H1 (cell line): ENCODE data around the gene RAI14. TPM values are rescaled to one million over a fixed set of nuclear protein-coding genes. Genes with fewer than 3 reads are reported as not detected.

Source experiments
- CTCF ChIA-PET: fragments of 300-600 bp; sonication (Branson Sonifier 250); formaldehyde crosslinking; loops from one replicate; lab custom pipeline; 2021; ENCODE audit not compliant: partially characterized antibody; lab: Charles Lee
- POLR2A ChIA-PET: fragments of 300-600 bp; sonication (Branson Sonifier 250); formaldehyde crosslinking; loops from one replicate; lab custom pipeline; 2021; ENCODE audit warnings: inconsistent platforms; ENCODE audit not compliant: partially characterized antibody; lab: Charles Lee
- DNase-seq, 2 experiments: peaks; one replicate each; pipeline versions ENCODE4 v3.0.0 to v3.0.0-alpha.2; 2010 to 2022; ENCODE audit warnings: low spot score in 2 of 2, low read depth in 1 of 2, mixed read lengths in 1 of 2
- FAIRE-seq: peaks from 2 replicates; lab custom pipeline; 2011; peaks lifted over from hg19 to GRCh38; lab: Jason Lieb, UNC
- H2AFZ ChIP-seq: 2 replicates; pipeline ENCODE4 v1.8.1; 2012; ENCODE audit warnings: low read length, inconsistent platforms
- H2AK5ac ChIP-seq: 2 replicates; pipeline ENCODE4 v1.6.1; 2013; ENCODE audit warnings: low read depth, low read length
- H2BK120ac ChIP-seq: replicated peaks from 2 replicates; pipeline ENCODE3; 2013; ENCODE audit warnings: low read depth, low read length, inconsistent platforms
- H2BK12ac ChIP-seq: 2 replicates; pipeline ENCODE4 v1.6.1; 2013; ENCODE audit warnings: low read depth, low read length
- H2BK15ac ChIP-seq: 2 replicates; pipeline ENCODE4 v1.6.1; 2013; ENCODE audit warnings: low read length
- H2BK20ac ChIP-seq: 2 replicates; pipeline ENCODE4 v1.6.1; 2013; ENCODE audit warnings: low read length
- H2BK5ac ChIP-seq: 2 replicates; pipeline ENCODE4 v1.6.1; 2013; ENCODE audit warnings: low read depth, low read length
- H3K14ac ChIP-seq: 2 replicates; pipeline ENCODE4 v1.6.1; 2013; ENCODE audit warnings: inconsistent platforms; ENCODE audit not compliant: insufficient read length
- H3K18ac ChIP-seq: 2 replicates; pipeline ENCODE4 v1.6.1; 2013; ENCODE audit warnings: low read length; ENCODE audit errors: extremely low read depth
- H3K23ac ChIP-seq: 2 replicates; pipeline ENCODE4 v1.6.1; 2013; ENCODE audit warnings: inconsistent platforms; ENCODE audit not compliant: insufficient read length
- H3K23me2 ChIP-seq: 2 replicates; pipeline ENCODE4 v1.6.1; 2013; ENCODE audit warnings: low read depth, low read length
- H3K27ac ChIP-seq: 2 replicates; pipeline ENCODE4 v1.6.1; 2011; ENCODE audit warnings: low read depth, low read length, inconsistent platforms
- H3K27me3 ChIP-seq, 4 experiments: replicated peaks in 1 of 4; 1 replicate in 1 of 4; 2 replicates in 3 of 4; pipeline versions ENCODE4 v1.6.1 to v1.8.1; 2011 to 2013; ENCODE audit warnings: low read length in 3 of 4, mild to moderate bottlenecking in 3 of 4, inconsistent platforms in 2 of 4, mixed read lengths in 2 of 4, moderate library complexity in 1 of 4; ENCODE audit not compliant: control insufficient read depth in 3 of 4, insufficient read depth in 3 of 4; ENCODE audit errors: extremely low read depth in 1 of 4
- H3K36me3 ChIP-seq, 4 experiments: 2 replicates each; pipeline versions ENCODE4 v1.6.1 to v1.8.1; 2011 to 2013; ENCODE audit warnings: mild to moderate bottlenecking in 4 of 4, low read length in 3 of 4, moderate library complexity in 2 of 4, control low read depth in 1 of 4, inconsistent platforms in 1 of 4; ENCODE audit not compliant: insufficient read depth in 4 of 4, control insufficient read depth in 2 of 4
- H3K4ac ChIP-seq: replicated peaks from 2 replicates; pipeline ENCODE3; 2013; ENCODE audit warnings: low read length, low read depth, mixed read lengths, inconsistent platforms; ENCODE audit not compliant: insufficient read length
- H3K4me1 ChIP-seq, 4 experiments: replicated peaks in 1 of 4; 1 replicate in 1 of 4; 2 replicates in 3 of 4; pipeline versions ENCODE4 v1.6.1 to v1.8.1; 2011 to 2013; ENCODE audit warnings: low read length in 3 of 4, inconsistent platforms in 2 of 4, mixed read lengths in 1 of 4; ENCODE audit not compliant: insufficient read depth in 4 of 4, control insufficient read depth in 3 of 4
- H3K4me2 ChIP-seq, 2 experiments: 2 replicates each; pipeline versions ENCODE4 v1.6.1 to v1.8.1; 2011 to 2013; ENCODE audit warnings: low read depth in 2 of 2, low read length in 2 of 2, control low read depth in 1 of 2, inconsistent platforms in 1 of 2, mild to moderate bottlenecking in 1 of 2; ENCODE audit not compliant: insufficient read depth in 1 of 2
- H3K4me3 ChIP-seq, 4 experiments: fragments of 200-600, 300-600 bp in 1 of 4; sonication (generic), shearing (Covaris generic), sonication (Bioruptor Twin) in 1 of 4; 2 replicates each; pipeline versions ENCODE4 v1.5.1 to v1.8.1; 2011 to 2016; ENCODE audit warnings: low read length in 4 of 4, low read depth in 3 of 4, control low read depth in 2 of 4, inconsistent platforms in 2 of 4, mild to moderate bottlenecking in 2 of 4, mixed read lengths in 1 of 4, moderate library complexity in 1 of 4; ENCODE audit not compliant: insufficient read depth in 2 of 4; ENCODE audit errors: extremely low read depth in 1 of 4
- H3K56ac ChIP-seq: replicated peaks from 2 replicates; pipeline ENCODE3; 2013; ENCODE audit warnings: low read depth, mild to moderate bottlenecking, mixed read lengths, low read length, inconsistent platforms; ENCODE audit not compliant: insufficient read length
- H3K79me1 ChIP-seq: 2 replicates; pipeline ENCODE4 v1.6.1; 2013; ENCODE audit warnings: low read depth, low read length, control low read depth
- H3K79me2 ChIP-seq, 2 experiments: 2 replicates each; pipeline versions ENCODE4 v1.6.1 to v1.8.1; 2012 to 2013; ENCODE audit warnings: low read length in 2 of 2, mild to moderate bottlenecking in 2 of 2, inconsistent platforms in 1 of 2; ENCODE audit not compliant: insufficient read depth in 2 of 2, control insufficient read depth in 1 of 2
- H3K9ac ChIP-seq, 4 experiments: replicated peaks in 1 of 4; 1 replicate in 1 of 4; 2 replicates in 3 of 4; pipeline versions ENCODE4 v1.6.1 to v1.8.1; 2011 to 2013; ENCODE audit warnings: low read depth in 3 of 4, low read length in 3 of 4, control low read depth in 2 of 4, mild to moderate bottlenecking in 2 of 4, moderate library complexity in 2 of 4, inconsistent platforms in 1 of 4; ENCODE audit errors: extremely low read depth in 1 of 4
- H3K9me3 ChIP-seq, 2 experiments: 2 replicates each; pipeline versions ENCODE4 v1.6.1 to v1.8.1; 2012 to 2013; ENCODE audit warnings: mild to moderate bottlenecking in 2 of 2, moderate library complexity in 2 of 2, control low read depth in 1 of 2, inconsistent platforms in 1 of 2, low read depth in 1 of 2, low read length in 1 of 2, mixed read lengths in 1 of 2; ENCODE audit not compliant: insufficient read depth in 2 of 2
- H4K20me1 ChIP-seq, 2 experiments: replicated peaks in 1 of 2; 2 replicates each; pipeline versions ENCODE3 to v1.8.1; 2011 to 2013; ENCODE audit warnings: inconsistent platforms in 2 of 2, low read length in 2 of 2, mild to moderate bottlenecking in 1 of 2; ENCODE audit not compliant: insufficient read depth in 2 of 2, control insufficient read depth in 1 of 2
- H4K5ac ChIP-seq: 2 replicates; pipeline ENCODE4 v1.6.1; 2013; ENCODE audit warnings: low read length, low read depth, mixed read lengths, inconsistent platforms; ENCODE audit not compliant: insufficient read length
- H4K8ac ChIP-seq: 2 replicates; pipeline ENCODE4 v1.8.0; 2013; ENCODE audit warnings: mild to moderate bottlenecking, moderate library complexity, low read length, inconsistent platforms; ENCODE audit not compliant: insufficient read depth; ENCODE audit errors: extremely low read depth
- H4K91ac ChIP-seq: replicated peaks from 2 replicates; pipeline ENCODE3; 2013; ENCODE audit warnings: low read length, mixed read lengths, inconsistent platforms; ENCODE audit not compliant: insufficient read length
- CBX8 ChIP-seq: fragments of 300-800, 300-1000 bp; sonication (generic); IDR thresholded peaks from 2 replicates; pipeline ENCODE4 v1.7.1; 2016; ENCODE audit warnings: low read depth, low read length, borderline replicate concordance
- CHD2 ChIP-seq: IDR thresholded peaks from 2 replicates; pipeline ENCODE4 v1.6.1; 2012; ENCODE audit warnings: low read length, improper control_type of control experiment
- CTBP2 ChIP-seq: IDR thresholded peaks from 2 replicates; pipeline ENCODE4 v1.7.0; 2011; ENCODE audit warnings: borderline replicate concordance, mild to moderate bottlenecking, moderate library complexity, mixed read lengths, low read length; ENCODE audit not compliant: insufficient read depth, insufficient read length
- EZH2 ChIP-seq: fragments of 200-600 bp; sonication (generic); IDR thresholded peaks from 2 replicates; pipeline ENCODE4 v1.7.1; 2012; ENCODE audit warnings: low read depth, mild to moderate bottlenecking, moderate library complexity, low read length, inconsistent platforms; ENCODE audit not compliant: severe bottlenecking
- FOSL1 ChIP-seq: IDR thresholded peaks from 2 replicates; pipeline ENCODE4 v1.6.1; 2011; ENCODE audit warnings: mild to moderate bottlenecking, low read depth, low read length, moderate library complexity; ENCODE audit not compliant: insufficient read depth
- MAX ChIP-seq: IDR thresholded peaks from 2 replicates; pipeline ENCODE4 v1.6.1; 2012; ENCODE audit warnings: inconsistent platforms
- SIN3A ChIP-seq, 2 experiments: IDR thresholded peaks in 1 of 2; conservative IDR thresholded peaks in 1 of 2; 2 replicates each; pipeline ENCODE4 v1.6.1; 2011 to 2012; ENCODE audit warnings: low read length in 2 of 2, improper control_type of control experiment in 1 of 2, low read depth in 1 of 2, mild to moderate bottlenecking in 1 of 2
- SRF ChIP-seq: IDR thresholded peaks from 2 replicates; pipeline ENCODE4 v1.6.1; 2011; ENCODE audit warnings: mild to moderate bottlenecking, low read depth, low read length, moderate library complexity
- TBP ChIP-seq: IDR thresholded peaks from 2 replicates; pipeline ENCODE4 v1.6.1; 2011; ENCODE audit warnings: low read depth, low read length, improper control_type of control experiment
- WGBS, 2 experiments: shearing (Covaris generic) in 1 of 2; methylation state at CpG; one replicate each; pipeline versions ENCODE4 v1.1.6 to v1.1.7; 2013 to 2015; ENCODE audit warnings: low lambda C conversion rate in 2 of 2, mixed read lengths in 2 of 2, inconsistent platforms in 1 of 2, low coverage in 1 of 2, missing lambda C conversion rate in 1 of 2; ENCODE audit not compliant: insufficient replicate concordance in 2 of 2, insufficient coverage in 1 of 2, insufficient read length in 1 of 2; ENCODE audit errors: extremely low coverage in 1 of 2, missing lambda C conversion rate in 1 of 2; 5-methylcytosine and 5-hydroxymethylcytosine counted together
- polyA plus RNA-seq, 7 experiments: library from polyadenylated mRNA; depleted of rRNA in 3 of 7; stranded (reverse) in 5 of 7; unstranded in 2 of 7; fragments of >200 nt in 5 of 7; fragments of 200-250 nt in 2 of 7; gene quantifications; 1 replicate in 5 of 7; 2 replicates in 1 of 7; 4 replicates in 1 of 7; pipeline versions ENCODE4 v1.2.1 to v1.2.3, GENCODE V29; 2011 to 2013; ENCODE audit warnings: missing spikeins in 2 of 7, mixed read lengths in 2 of 7
- total RNA-seq: library from RNA; stranded (reverse); fragmentation: NEBNext Ultra II Directional; extraction: Animal tissue kit (Norgen Biotek cat#: 25700); gene quantifications from 2 replicates; pipeline ENCODE4 v1.2.1, GENCODE V29; 2021

RAI14 gene
- total and polyA plus RNA-seq, 2 of the 8 experiments (the other 6 are each of a cell fraction or from before 2014, with no cell fraction given), result 48.4 to 210 TPM

GRCh38 chr5:34663771-34664496 lies 7.8 kb downstream of the RAI14 start:
- CTCF ChIA-PET, result interaction anchor here (1.0 to 1.2 kb wide), 5 partner anchors 15 to 178 kb away, joined by 3 read pairs; no protein-coding TSS in a partner anchor
- no peak overlapping the region for H3K27ac ChIP-seq

More at GRCh38 chr5:34663771-34664496, 7.8 kb downstream of the RAI14 start:
- Histone ChIP-seq H4K91ac (no peak overlapping the region), H2BK12ac (no peak overlapping the region), H3K79me2 (peaks cover 65 to 98% of the 10 kb centered on the region in 2 experiments), H2BK15ac (no peak overlapping the region), H3K79me1 (peaks cover 10% of the 10 kb centered on the region), H3K27me3 (no peaks in the 10 kb centered on the region), H3K18ac (no peak overlapping the region), H2BK120ac (no peak overlapping the region), H3K4me3 (no peak overlapping the region), H4K20me1 (peaks cover 22 to 26% of the 10 kb centered on the region in 2 experiments), H3K23ac (no peak overlapping the region), H3K36me3 (peaks cover 0 to 20% (median 8%) of the 10 kb centered on the region in 4 experiments; a peak in 4 of 8 replicates), H3K4me1 (peaks cover 0 to 15% (median 10%) of the 10 kb centered on the region in 4 experiments; a peak in 6 of 7 replicates), H2AFZ (no peak overlapping the region), H3K9ac (no peak overlapping the region), H3K4ac (no peak overlapping the region), H2BK5ac (no peak overlapping the region), H3K4me2 (no peak overlapping the region), H4K5ac (no peak overlapping the region), H2AK5ac (no peak overlapping the region), H3K9me3 (no peaks in the 10 kb centered on the region), H2BK20ac (no peak overlapping the region), H3K56ac (no peak overlapping the region), H4K8ac (no peak overlapping the region), H3K14ac (no peak overlapping the region), H3K23me2 (no peaks in the 10 kb centered on the region)
- no peak for DNase-seq
- no peak for FAIRE-seq
- no peak for TF ChIP-seq CBX8
- no peak for TF ChIP-seq SIN3A (conservative IDR thresholded peaks at IDR 0.05 in 1 of 2, IDR thresholded peaks at IDR 0.05 in 1 of 2; ENCODE audit: low read depth in 1 of 2, low read length in 2 of 2)
- no peak for TF ChIP-seq MAX
- no peak for TF ChIP-seq SRF
- no peak for TF ChIP-seq CHD2
- TF ChIP-seq EZH2, result no peak
- TF ChIP-seq CTBP2, result no peak
- TF ChIP-seq FOSL1, result no peak
- no peak for TF ChIP-seq TBP
- WGBS, 2 experiments, result 84% methylated on average over 7 of the region's 7 CpGs; no CpG with 5 or more reads in 1 of the 2 experiments
- POLR2A ChIA-PET, result interaction anchor here (1.3 to 1.8 kb wide), 4 partner anchors 9 to 22 kb away, joined by 3 to 11 read pairs (median 5); no protein-coding TSS in a partner anchor
